Umbilical cord (tissue), 1 donor: ENCODE results near the gene RAI1. TPM values are rescaled to one million over a fixed set of nuclear protein-coding genes. Genes with fewer than 3 reads are reported as not detected.

ENCODE experiments used
- total RNA-seq: library from RNA; depleted of rRNA; stranded (reverse); fragments of >200 nt; gene quantifications from one replicate; pipeline ENCODE4 v1.2.3, GENCODE V29; 2014; ENCODE audit warnings: low replicate concordance; ENCODE audit not compliant: insufficient read depth

Gene RAI1
- total RNA-seq, 1 donor from 2014 or later: 6.3 TPM

Other genes starting within 250 kb of the RAI1 start
- 24.1 TPM for gene MED9, start 204.5 kb upstream of the RAI1 start, total RNA-seq
- 0.96 TPM for gene RASD1, start 185.1 kb upstream of the RAI1 start, total RNA-seq
- 23.4 TPM for gene PEMT, start 89.8 kb upstream of the RAI1 start, total RNA-seq
- gene SREBF1, start 155.5 kb downstream of the RAI1 start, total RNA-seq: 62.6 TPM